Measurements from ENCODE around the gene FLT1.

FLT1 gene

DNA sequence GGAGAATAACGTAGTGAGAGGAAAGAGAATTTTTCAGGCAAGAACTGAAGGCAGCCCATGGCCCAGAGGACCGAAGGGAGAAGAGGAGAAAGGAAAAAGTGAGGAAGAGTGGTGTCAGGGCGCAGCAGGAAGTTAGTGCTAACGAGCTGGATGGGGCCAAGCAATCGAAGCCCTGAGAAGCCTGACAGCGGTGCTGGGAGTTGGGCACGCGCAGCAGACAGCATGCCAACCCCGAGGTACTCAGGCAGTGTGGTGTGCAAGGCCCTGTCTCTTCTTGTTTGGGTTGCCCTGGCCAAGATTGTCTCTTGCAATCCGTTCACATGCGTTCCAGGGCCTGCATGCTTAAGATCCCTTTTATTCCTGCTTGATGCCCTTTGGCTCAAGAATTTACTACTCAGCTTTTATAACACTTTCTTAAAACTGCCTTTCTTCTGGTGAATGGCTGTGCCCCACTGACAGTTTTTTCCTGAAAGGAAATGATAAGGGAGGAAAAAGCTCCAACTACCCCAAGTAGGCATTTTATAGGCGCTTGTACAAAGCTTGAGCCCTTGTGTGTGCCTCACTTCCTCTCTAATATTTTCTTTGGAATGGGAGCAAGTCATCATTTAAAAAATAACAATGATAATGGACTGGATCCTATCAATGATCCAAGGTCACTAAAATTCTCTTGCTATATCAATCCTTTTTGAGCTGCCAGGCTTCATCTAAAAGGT, 115.4 kb downstream of the FLT1 start:
- DNase-seq, result no peak

DNA sequence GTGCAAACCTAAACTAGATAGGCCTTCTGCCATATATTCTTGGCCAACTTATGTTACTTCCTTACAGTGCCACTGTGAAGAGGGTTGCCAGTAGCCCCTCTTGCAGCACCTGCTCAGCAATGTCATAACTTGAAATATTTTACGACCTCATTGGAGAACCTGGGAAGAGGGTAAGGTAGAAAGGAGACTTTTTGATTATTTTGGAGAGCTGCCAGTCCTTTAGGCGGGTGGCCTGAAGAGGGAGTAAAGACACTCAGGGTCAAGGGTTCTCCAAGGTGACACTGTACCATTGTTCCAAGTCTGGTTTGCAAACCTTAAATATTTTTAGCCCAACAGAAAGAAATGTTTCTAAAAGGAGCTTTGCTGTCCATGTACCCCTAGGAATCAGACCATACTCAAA, 118.3 kb downstream of the FLT1 start:
- DNase-seq, result no peak

DNA sequence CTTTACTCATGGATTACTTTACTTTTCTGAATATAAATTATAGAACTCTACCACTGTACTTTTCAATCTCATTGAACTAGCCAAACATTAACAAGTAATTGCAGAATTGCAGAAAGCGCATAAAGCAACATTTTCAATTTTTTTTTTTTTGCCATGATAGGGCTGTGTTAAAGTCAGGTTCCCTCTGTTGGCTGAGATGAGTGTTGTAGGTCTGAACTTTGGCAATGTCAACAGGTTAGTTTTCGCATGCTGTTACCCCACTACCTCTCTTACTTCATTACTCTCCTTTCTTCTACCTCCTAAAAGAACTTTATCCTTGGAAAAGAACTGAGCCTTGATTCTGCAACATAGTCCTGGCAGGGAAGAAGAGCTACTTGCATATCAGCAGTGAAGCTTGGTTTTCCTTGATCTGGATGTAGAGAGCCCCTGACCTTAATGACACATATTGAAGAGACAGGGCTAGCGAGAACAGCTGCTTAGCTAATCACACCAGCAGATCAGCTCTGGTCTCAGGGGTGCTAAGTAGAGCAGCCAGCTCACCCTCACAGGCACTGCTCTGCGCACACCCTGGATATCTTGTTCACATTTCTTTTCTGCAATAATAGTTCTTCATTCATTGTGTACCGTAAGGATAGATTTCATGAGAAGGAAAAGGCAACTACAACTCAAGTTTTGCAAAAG, 119.5 kb downstream of the FLT1 start:
- DNase-seq, result no peak

DNA sequence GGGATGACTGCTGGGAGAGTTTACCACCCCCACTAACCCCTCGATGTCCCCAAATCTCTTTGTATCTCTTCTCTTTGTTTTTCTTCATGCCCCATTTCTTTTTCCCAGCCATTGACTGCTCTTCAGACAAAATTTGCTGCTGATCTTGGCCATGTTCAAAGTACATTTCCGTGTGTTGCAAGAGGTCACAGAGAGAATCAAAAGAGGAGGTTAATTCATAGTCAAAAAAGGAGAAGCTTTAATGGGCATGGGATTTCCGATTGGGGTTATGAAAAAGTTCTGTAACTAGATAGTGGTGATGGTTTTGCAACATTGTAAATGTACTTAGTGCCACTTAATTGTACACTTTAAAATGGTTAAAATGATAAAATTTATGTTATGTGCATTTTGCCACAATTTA, 121.1 kb downstream of the FLT1 start:
- no peak for DNase-seq

DNA sequence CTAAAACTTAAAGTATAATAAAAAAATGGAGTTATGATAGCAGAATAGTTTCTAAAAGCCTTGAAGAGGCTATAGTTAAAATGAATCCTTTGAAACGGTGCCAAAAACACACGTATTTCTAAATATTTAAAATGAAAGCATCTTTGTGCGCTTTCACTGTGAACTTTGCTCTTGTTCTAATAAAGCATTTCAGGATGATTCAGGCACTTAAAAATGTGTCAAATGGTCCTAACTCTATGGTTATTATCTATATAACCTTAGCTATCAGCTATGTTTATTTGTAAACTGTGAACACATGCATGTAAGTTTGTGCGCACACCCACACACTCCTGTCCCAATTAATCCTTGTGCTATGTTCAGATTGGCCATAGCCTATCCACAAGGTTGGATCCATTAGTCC, 124.5 kb downstream of the FLT1 start:
- no peak for DNase-seq

DNA sequence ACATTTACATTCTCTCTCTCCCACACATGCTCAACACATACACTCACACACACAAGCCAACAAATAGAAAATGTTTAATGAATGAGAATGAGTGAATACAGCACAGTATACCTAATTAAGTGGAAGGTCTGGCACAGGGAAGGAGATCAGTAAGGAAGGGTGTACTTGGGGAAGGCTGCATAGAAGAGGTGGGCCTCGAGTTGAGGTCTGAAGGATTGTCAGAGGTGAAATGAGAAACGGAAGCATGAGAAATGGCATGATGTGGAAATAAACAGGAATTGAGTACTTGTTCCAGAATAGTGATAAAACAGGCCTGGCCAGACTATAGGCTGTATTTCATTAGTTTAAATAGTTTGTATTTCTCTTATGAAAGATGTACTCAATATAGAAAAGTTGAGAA, 136.2 kb downstream of the FLT1 start:
- no peak for DNase-seq

DNA sequence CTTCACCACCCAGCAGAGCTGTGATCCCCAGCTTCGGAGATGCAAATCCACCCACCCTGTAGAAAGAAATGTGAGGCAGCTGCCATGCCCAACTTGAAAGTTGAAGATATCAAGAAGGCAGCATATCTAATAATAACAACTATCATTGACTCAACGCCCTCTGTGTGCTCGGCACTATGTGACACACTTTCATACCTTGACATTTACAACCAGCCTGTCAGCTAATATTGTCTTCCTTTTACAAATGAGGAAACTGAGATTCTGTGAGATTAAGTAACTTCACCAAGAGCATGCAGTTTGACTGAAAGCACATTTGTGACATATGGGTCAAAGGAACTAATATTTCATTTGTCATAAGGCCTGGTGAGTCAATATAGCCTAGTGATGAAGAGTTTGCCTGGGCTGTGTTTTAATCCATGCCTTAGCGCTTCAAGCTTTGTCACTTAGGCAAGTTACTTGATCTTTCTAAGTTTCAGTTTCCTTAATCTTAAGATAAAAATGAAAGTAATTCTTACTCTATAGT, 137.0 kb downstream of the FLT1 start:
- DNase-seq, result no peak

DNA sequence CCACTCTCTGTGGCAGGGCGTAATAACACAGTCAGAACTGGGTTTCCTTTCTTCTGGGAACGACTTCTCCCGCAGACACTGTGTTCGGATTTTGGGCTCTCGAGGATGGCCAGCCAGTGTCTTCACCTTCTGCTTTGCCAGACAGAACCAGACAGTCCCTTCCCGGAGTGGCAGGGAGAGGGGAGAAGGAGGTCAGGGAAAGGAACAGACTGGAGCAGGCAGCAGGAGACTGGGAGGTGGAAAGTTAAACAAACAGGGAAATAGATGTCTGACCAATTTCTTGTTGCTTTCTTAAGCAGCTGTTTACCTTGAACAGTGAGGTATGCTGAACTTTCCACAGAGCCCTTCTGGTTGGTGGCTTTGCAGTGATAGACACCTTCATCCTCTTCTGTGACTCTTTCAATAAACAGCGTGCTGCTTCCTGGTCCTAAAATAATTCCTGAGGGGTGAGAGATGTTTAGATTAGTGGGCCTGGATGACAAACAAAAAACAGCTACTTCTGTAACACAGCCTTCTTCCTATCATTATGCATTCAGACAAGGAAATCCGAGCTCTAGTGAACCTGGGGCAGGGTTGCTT, 137.6 kb downstream of the FLT1 start:
- no peak for DNase-seq

DNA sequence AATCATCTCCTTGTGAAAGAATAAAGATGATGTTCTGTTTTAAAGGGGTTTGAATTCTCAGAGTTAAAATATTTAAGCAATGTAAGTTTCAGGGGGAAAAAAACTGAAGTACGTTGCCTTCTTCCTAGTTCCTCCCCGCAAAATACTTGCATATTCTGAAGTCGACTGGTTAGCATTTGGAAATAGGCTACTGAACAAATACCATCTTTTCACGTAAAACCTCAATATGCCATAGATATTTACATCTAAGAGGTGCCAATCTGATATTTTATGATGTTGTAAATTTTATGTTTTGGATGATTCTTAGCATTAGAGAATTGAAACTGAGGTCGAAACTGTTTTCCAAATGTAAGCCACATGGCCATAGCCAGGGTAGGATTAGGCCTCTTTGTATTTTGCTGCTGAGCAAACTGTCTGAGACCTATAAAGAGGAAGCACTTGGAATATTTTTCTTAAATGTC, 138.3 kb downstream of the FLT1 start:
- DNase-seq, result no peak

DNA sequence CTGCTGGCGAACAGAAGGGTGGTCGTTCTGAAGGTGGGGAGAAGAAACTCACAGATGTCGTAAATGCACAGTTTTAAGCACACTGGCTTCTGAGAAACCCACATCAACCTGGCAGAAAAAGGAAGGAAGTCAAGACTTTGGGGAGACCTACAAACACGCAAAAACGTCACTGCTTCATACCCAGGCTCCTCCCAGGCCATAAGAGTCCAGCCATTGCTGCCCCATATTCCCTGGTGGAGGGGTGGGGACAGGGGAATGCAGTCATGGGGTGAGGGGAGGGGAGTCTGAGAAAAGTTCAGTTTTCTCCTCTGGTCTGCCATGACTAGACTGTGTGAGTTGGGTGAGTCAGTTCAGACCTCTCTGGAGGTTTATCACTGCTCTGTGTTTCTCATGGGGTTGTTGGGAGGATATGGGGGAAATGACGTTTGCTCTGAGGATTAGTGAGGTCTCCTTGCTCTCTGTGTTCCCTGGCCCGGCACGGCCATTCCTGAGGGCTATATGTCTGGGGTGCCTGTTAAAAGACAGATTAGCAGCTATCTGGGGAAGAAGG, 139.0 kb downstream of the FLT1 start:
- DNase-seq, result no peak

DNA sequence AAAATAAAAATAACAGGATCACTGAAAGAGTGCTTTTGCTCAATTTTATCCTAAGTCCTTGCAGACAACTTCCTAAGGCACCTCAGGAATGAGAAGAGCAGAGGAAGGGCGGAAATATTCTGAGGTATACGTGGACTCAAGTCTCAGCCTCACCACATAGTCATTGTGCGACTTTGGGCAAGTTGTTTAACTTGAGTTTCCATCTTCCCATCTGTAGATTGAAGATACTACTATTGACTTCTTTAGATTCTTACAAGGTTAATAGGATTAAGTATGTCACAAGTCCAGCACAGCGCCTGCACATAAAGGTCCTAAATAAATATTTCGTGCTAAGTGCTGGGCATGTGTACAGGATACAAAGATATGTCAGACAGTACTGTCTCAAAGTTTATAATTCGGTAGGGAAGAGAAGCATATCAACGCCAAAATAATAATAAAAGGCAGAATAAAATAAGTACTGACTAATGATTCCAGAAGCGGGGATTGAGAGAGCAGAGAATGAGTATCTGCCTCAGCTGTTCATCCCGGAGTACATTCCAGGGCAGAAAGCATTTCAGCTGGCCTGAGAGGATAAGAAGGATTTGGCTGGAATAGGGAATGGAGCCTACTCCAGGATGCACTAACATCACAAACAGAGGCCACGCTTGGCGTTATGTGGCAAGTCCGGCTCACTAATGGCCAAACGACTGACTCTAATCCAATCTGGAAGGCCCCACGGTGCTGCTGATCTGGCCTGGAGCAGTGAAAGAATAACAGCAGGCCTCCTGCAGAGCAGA, 139.7 kb downstream of the FLT1 start:
- DNase-seq, result no peak

DNA sequence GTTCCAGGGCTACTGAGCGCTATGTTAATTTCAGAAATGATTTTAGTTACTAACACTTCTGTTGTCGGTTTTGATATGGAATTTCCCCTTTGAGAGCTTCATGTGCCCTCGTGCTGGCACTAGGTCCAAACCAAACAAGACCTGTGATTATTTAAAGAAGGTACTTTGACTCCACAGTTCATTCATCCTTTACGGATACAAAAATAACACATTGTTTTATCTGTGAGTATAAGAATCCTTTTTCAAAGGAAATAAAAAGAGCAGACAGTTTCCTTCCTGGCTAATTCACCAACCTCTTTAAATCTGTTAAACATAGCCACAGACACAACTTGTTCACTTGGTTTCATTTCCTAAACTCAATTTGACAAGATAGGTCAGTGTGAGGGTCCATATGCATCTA, 141.2 kb downstream of the FLT1 start:
- no peak for DNase-seq

DNA sequence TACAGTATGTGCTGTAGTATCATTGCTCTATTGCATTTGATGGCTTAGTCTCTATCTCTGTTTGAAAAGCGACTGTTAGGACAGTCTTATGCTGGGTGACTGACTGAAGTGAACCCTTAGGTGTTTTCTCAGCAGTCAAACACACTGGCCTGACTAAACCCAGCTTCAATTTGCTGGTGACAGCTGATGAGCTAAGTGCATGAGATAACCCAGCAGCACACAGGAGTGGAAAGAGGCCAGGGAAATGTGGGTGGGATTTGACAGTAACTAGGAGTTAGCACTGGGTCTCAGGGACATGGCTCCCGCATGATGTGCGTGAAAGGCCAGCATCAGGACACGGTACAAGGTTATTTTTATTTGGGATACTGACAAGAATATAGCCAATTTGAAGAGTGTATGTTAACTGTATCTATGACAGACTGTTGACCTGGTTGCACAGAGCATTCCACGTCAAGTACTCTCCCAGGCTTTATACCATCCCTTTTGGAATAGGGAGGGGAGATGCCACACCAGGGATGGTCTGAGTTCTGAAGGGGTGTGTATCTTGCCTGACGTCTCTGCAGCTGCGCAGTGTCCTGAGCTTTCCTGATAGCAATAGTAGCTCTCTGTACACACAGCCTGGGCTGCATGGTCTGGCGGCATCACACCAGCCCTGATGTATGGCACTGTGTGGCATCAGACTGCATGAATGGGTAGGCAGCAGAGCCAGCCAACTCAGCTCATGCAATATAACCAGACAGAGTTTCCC, 144.8 kb downstream of the FLT1 start:
- DNase-seq, result no peak

DNA sequence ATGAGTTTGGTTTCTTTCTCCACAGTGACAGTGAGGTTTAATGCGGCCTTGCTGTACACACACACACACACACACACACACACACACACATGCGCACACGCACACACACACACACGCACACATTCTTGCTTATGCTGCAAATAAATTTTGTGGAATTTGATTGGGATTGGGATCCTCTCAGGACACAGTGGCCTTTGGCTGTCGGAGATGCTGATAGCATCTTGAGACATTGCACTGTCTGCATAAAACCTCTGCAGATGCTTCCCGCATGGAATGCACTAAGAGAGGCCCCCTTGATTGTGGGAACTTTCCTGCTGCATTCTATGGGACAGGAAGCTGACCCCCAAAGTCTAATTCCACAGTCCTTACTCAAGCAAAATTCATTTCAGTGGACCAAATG, 145.6 kb downstream of the FLT1 start:
- DNase-seq, result no peak

DNA sequence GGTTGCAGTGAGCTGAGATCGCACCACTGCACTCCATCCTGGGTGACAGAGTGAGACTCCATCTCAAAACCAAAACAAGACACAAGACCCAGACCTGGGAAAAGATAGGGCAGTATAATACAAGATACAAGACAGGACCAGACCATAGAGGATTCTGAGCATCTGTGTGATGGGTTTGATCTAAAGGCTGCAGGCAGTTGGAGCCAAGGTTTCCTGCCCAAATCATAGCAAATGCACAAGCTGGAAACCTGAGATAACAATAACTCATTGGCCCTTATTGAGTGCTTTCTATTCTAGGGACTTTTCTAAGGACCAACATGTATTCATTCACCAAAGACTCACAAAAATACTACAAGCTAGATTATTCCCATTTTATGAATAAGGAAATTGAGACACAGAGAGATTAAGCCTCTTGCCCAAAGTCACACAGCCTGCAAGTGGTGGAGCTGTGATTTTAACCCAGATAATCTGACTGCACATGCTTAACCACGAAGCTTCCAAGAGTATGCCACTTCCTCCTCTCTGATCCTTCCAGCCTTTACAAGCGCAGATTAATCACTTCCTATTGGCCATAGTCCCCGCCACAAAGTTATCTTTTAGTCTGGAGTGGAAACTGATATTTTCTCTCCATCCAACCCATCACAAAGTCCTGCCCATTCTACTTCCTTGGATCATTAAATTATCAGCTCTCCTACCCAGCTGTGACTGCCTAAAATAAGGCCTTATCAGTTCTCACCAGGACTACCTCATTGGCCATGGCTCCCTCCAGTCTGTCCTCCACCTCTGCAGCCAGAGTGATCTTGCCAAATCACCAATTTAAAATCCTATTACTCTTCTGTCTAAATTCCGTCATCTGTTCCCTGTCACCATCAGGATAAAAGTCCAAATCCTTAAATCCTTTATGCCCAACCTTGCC, 147.2 kb downstream of the FLT1 start:
- no peak for DNase-seq

DNA sequence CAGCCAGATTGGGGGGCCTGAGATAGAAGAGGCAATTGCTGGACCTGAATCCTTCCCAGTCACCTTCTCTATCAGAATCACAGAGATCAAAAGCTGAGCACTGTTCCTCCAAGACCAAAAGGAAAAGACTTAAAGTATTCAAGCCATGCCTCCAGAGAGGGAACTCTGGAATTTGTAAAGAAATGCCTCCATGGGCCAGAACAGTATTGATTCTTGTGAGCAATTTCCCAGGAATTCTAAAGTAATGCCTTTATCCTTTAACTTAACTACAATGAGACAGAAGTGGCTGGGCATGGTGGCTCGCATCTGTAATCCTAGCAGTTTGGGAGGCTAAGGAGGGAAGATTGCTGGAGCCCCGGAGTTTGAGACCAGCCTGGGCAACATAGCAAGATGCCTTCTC, 148.8 kb downstream of the FLT1 start:
- no peak for DNase-seq

DNA sequence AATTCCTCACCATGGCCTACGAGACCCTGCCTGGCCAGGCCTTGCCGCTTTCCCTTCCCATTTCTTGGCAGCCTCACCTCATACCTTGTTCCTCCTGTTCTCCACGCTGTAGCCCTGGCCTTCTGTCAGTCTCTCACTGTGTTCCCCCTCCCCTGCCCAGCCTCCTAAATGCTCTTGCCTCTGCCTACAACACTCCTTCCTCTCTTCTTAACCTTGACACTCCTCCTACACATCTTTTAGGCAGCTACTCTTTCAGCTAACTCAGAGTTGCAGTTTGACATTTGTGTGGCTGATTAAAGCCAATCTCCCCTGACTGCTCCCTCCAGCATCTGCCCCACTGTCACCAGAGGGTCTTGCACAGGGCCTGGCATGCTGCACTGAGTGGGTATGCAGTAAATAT, 150.8 kb downstream of the FLT1 start:
- no peak for DNase-seq

DNA sequence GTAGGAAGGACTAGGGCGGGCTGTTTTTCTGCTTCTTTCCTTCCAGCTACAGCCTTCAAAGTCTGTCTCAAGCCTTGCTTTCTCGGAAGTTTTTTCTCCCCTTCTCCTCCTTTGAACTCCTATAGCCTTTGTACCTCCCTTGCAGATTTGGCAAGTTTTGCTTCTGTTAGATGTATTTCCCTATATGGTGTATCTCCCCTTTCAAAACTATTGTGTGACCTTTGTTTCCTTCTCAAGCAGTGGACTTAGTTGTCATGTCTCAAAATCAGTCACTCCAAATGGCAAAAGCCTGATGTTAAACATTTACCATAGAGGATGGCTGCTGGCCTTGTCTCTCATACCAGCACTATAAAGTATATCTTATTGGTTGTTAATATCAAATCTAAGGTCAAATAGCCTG, 152.7 kb downstream of the FLT1 start:
- DNase-seq, result no peak

DNA sequence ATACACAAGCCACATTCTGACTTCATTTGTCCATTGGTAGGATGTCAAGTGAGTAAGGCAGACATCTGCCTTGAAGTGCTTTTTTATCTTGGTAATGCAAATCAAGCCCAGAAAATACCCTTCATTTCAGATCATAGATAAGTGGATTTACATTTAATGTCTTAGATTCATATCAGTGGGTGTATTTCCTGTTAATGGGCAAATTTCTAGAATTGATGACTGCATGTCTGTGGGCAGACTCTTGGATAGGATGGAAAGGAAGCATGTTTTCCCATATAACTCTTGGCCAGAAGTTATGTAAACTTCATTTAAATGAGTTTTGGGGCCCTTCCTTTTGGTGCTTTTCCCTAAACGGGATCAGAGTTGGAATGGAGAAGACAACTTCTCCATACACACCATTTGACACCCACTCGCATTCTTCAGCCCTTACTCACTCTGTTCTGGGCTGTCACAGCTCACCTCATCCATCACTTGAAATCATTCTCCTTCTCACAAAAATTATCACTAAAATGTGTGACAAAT, 154.6 kb downstream of the FLT1 start:
- DNase-seq, result no peak

DNA sequence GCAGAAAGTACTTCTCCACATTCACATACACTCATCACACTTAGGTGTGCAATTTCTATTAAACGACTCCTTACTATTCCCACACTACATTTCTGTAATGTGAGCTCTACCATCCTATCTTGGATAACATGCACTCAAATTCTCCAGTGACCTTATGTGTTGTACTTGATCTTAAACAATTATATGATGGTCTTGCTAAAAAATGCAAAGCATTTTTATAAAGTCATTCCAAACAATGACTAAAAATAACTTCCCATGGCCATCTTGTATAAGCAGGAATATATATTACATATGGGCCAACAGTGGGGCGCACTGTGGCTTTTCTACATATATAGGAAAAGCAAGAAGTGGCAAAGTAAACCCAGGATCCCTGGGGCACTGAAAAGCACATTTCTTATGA, 155.5 kb downstream of the FLT1 start:
- no peak for DNase-seq

DNA sequence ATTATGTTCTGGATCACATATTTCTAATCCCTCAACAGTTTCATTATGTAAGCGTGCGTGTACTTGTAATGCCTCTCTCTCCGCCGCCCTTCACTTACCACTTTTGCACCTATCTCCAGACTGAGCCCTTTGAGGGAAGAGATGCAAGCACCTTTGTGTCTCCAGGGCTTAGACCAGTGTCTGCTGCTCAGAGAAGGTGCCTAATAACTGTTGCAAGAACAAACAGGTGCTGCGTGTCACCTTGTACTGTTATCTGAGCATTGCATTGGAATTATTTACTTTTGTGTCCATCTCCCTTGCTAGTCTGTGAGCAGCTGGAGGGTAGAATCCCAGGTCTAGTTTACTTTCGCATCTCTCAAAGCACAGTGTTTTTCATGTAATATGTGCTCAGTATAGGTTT, 156.2 kb downstream of the FLT1 start:
- DNase-seq, result no peak

Data from NCI-H510A (cell line).